Epithelial cell of proximal tubule (primary cell): ENCODE results near the gene HDAC4. TPM values are rescaled to one million over a fixed set of nuclear protein-coding genes. Genes with fewer than 3 reads are reported as not detected.

Experiments
- DNase-seq: peaks from one replicate; pipeline ENCODE4 v3.0.0-alpha.2; 2011; ENCODE audit warnings: low read depth
- H3K4me3 ChIP-seq: 2 replicates; pipeline ENCODE4 v1.5.1; 2011; ENCODE audit warnings: low read depth, mild to moderate bottlenecking, low read length
- total RNA-seq: library from RNA; depleted of rRNA; stranded (reverse); fragments of >200 nt; gene quantifications from 2 replicates; pipeline ENCODE4 v1.2.3, GENCODE V29; 2015
- TF ChIP-seq, protein P1 (sequence below): conservative IDR thresholded peaks from 2 replicates; pipeline ENCODE4 v1.5.1; 2012; ENCODE audit warnings: low read depth, mild to moderate bottlenecking, low read length

Gene HDAC4
- total RNA-seq, 1 donor from 2014 or later = 23.2 TPM

DNA sequence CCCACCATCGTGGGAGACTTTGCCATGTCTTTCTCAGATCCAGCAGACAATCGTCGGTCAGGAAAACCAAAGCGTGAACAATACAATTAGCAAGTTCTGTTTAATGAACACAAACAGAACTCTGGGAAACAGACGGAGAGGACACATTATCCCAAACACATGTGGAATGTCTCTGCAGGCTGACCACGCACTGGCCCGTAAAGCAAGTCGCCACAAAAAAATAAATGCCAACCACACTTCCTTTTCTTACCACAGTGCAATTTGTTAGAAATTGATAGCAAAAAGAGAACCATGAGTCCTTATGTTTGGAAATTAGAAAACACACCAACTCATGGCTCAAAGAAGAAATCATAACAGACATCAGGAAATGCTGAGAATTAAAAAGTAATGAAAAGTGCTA is 342.1 kb downstream of the HDAC4 start:
- no peak for DNase-seq
- H3K4me3 ChIP-seq = no peak overlapping the region
- TF ChIP-seq, protein P1, sequence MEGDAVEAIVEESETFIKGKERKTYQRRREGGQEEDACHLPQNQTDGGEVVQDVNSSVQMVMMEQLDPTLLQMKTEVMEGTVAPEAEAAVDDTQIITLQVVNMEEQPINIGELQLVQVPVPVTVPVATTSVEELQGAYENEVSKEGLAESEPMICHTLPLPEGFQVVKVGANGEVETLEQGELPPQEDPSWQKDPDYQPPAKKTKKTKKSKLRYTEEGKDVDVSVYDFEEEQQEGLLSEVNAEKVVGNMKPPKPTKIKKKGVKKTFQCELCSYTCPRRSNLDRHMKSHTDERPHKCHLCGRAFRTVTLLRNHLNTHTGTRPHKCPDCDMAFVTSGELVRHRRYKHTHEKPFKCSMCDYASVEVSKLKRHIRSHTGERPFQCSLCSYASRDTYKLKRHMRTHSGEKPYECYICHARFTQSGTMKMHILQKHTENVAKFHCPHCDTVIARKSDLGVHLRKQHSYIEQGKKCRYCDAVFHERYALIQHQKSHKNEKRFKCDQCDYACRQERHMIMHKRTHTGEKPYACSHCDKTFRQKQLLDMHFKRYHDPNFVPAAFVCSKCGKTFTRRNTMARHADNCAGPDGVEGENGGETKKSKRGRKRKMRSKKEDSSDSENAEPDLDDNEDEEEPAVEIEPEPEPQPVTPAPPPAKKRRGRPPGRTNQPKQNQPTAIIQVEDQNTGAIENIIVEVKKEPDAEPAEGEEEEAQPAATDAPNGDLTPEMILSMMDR = no peak

DNA sequence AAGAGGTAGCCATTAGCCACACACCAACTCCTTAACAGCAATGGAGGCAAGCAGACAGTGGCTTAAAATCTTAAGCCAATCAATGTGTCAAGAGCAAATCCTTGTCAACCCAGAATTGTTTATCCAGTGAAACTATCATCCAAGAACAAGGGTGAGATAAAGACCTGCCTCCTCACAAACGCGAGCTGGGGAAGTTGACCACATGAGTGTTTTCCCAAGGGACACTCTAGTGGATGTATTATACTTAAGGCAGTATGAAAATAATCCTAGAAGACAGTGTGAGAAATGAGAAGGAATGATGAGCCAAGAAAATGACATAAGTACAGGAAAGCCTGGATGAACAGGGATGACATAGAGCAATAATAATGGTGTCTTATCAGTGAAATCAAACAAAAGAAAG is 343.3 kb downstream of the HDAC4 start:
- H3K4me3 ChIP-seq = no peak overlapping the region
- TF ChIP-seq, protein P1 = no peak
- DNase-seq = no peak

- H3K4me3 ChIP-seq = no peak overlapping the region
- TF ChIP-seq, protein P1 = no peak
- no peak for DNase-seq
Observed at GRCh38 chr2:239056611-239057010, 344.2 kb downstream of the HDAC4 start.

DNA sequence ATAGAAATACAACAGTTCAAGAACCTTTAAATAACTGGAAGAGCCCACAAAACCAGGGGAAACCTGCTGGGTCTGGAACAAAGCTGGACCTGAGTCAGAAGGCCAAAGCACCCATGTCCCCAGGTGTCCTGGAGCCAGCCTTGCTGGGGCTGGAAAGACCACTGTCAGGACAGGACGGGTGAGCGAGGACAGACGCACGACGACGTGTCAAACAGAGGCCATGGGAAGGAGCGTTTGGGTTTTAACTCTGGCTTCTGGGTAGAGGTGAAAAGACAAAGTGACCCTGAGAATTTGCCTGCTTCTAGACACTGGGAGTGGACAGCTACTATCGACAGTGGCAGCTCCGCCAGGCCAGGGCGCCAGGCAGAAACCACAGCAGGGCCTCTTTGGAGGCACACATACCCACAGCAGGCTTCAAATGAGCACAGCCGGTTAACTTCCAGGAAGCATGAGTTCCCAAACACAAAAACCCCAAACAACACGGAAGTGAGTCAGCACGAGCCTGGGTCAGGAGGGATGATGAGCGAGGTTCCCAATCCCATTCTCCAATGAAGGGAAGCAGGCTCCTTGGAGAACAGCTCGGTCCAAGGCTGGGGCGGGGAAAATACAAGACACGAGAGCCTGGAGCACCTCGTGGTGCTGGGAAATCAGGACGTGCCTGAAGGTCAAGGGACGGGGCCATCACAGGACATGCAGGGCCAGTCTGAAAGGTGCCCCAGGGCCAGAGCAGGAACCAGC is 344.9 kb downstream of the HDAC4 start:
- H3K4me3 ChIP-seq = no peak overlapping the region
- DNase-seq = no peak
- TF ChIP-seq, protein P1 = no peak

DNA sequence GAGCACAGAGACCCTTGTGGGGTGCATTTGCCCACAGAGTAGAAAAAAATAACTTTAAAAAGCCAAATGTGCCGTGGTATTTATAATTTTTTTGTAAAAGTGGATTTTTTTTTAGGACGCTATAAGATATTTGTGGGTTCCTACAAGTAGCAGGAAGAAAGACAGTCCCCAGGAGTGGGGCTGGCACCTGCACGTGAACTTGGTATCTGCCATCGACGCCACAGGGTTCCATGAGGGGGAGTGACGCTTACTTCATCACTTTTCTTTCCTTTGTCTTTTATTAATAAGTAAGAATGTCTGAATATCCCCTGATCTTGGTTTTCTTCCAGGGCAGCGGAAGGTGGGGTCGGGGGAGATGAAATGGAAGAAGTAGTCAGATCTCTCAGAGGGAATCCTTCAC is 345.9 kb downstream of the HDAC4 start:
- TF ChIP-seq, protein P1 = no peak
- no peak overlapping the region for H3K4me3 ChIP-seq
- DNase-seq = no peak

DNA sequence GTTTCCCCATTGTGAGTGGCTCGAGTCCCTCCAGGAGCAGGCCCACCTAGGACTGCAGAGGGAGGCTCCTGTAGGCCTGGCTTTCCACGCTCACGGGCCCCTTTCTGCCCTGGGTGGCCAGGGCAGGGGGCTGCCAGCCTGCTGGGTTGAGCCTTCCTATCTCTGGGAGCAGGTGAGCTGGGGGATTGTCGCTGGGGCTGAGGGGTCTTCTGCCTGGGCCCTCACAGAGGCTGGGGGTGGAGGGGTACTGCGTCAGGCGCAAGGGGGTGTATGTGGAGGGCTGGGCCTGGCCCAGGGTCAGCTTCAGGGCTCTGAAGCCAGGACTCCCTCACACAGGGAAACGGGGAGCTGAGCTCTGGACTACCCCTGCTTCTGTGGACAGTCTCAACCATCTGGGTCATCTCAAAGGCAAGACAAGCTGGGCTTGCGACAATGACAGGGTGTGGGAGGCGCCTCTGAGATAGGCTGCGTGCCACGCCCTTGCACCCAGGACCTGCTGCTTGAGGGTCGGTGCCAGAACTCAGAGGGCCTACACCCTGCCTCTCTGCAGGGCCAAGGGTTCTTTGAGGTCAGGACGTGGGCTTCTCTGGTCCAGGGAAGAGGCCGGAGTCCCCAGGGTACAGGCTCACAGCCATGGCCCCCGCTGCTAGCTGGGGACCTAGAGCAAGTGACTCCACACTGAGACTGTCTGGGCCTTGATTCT is 346.9 kb downstream of the HDAC4 start:
- TF ChIP-seq, protein P1 = no peak
- no peak for DNase-seq

More for the DNA sequence above, 346.9 kb downstream of the HDAC4 start:
- no peak overlapping the region for H3K4me3 ChIP-seq
